GM18502 (cell line): ENCODE results near the gene SLC6A6.

Source experiments
- ATAC-seq: cut with Tn5 transposase; IDR thresholded peaks from one replicate; pipeline ENCODE4 v1.9.1; 2021; ENCODE audit warnings: mild to moderate bottlenecking; ENCODE audit not compliant: unreplicated experiment, poor library complexity

SLC6A6 gene

GRCh38 chr3:14371573-14372474 lies 30.6 kb upstream of the SLC6A6 start:
- ATAC-seq: no peak

GRCh38 chr3:14372587-14372986 lies 29.8 kb upstream of the SLC6A6 start:
- no peak for ATAC-seq

GRCh38 chr3:14373753-14374376 lies 28.5 kb upstream of the SLC6A6 start:
- ATAC-seq: no peak

GRCh38 chr3:14374444-14374883 lies 27.9 kb upstream of the SLC6A6 start:
- ATAC-seq: no peak

- no peak for ATAC-seq
These were observed 27.2 kb upstream of the SLC6A6 start for GRCh38 chr3:14375192-14375591.

GRCh38 chr3:14376348-14377043 lies 25.9 kb upstream of the SLC6A6 start:
- no peak for ATAC-seq

- no peak for ATAC-seq
These were observed 25.2 kb upstream of the SLC6A6 start for GRCh38 chr3:14377044-14377837.

GRCh38 chr3:14377838-14378169 lies 24.6 kb upstream of the SLC6A6 start:
- peak; percentile 72 for ATAC-seq

GRCh38 chr3:14378415-14378814 lies 24.0 kb upstream of the SLC6A6 start:
- no peak for ATAC-seq

- no peak for ATAC-seq
These were observed 22.6 kb upstream of the SLC6A6 start for GRCh38 chr3:14379843-14380242.

GRCh38 chr3:14386254-14386653 lies 16.2 kb upstream of the SLC6A6 start:
- ATAC-seq: no peak

GRCh38 chr3:14388201-14388600 lies 14.2 kb upstream of the SLC6A6 start:
- no peak for ATAC-seq

GRCh38 chr3:14389166-14389606 lies 13.2 kb upstream of the SLC6A6 start:
- ATAC-seq: no peak

- ATAC-seq: no peak
These were observed 12.7 kb upstream of the SLC6A6 start for GRCh38 chr3:14389716-14390115.

GRCh38 chr3:14391033-14391432 lies 11.4 kb upstream of the SLC6A6 start:
- no peak for ATAC-seq

GRCh38 chr3:14392231-14392630 lies 10.2 kb upstream of the SLC6A6 start:
- no peak for ATAC-seq

GRCh38 chr3:14392803-14393319 lies 9.5 kb upstream of the SLC6A6 start:
- no peak for ATAC-seq

- no peak for ATAC-seq
These were observed 8.8 kb upstream of the SLC6A6 start for GRCh38 chr3:14393440-14394106.

GRCh38 chr3:14396031-14396692 lies 6.2 kb upstream of the SLC6A6 start:
- ATAC-seq: no peak
